OCI-LY1 (cell line): ENCODE measurements around the gene SIGLEC5.

ENCODE experiments used
- CTCF ChIP-seq: fragments of 200-600 bp; sonication (generic), shearing (Covaris generic); IDR thresholded peaks from 2 replicates; pipeline ENCODE4 v1.5.1; 2017; ENCODE audit warnings: mild to moderate bottlenecking, antibody characterized with exemption, low read length, moderate library complexity, mixed read lengths
- EZH2 ChIP-seq: fragments of 200-600 bp; sonication (generic), shearing (Covaris generic); IDR thresholded peaks from 2 replicates; pipeline ENCODE4 v1.8.0; 2017; ENCODE audit warnings: borderline replicate concordance, mixed run types, mild to moderate bottlenecking, antibody characterized with exemption, low read length, moderate library complexity, mixed read lengths

- TF ChIP-seq CTCF (no peak), EZH2 (no peak)
These were observed 23.1 kb downstream of the SIGLEC5 start for GRCh38 chr19:51607077-51607476.
